LNCaP clone FGC (cell line): ENCODE results near the gene ABCB1.

Experiments
- DNase-seq: peaks from one replicate; pipeline ENCODE4 v3.0.0-alpha.2; 2011; ENCODE audit warnings: low read depth
- H3K4me3 ChIP-seq: 2 replicates; pipeline ENCODE4 v1.5.1; 2011; ENCODE audit warnings: mild to moderate bottlenecking, low read depth, low read length, control low read depth
- CTCF ChIP-seq: IDR thresholded peaks from 2 replicates; pipeline ENCODE4 v1.5.1; 2012; ENCODE audit warnings: mild to moderate bottlenecking; ENCODE audit not compliant: control insufficient read depth, insufficient read depth; ENCODE audit errors: extremely low read depth

ABCB1 gene

GRCh38 chr7:87548123-87548919, 52.4 kb downstream of the ABCB1 start:
- no peak for DNase-seq
- TF ChIP-seq CTCF: no peak
- H3K4me3 ChIP-seq: no peak overlapping the region

- H3K4me3 ChIP-seq: no peak overlapping the region
- TF ChIP-seq CTCF: no peak
- no peak for DNase-seq
Measured at GRCh38 chr7:87545760-87546159, 54.9 kb downstream of the ABCB1 start.

- DNase-seq: no peak
- H3K4me3 ChIP-seq: no peak overlapping the region
- no peak for TF ChIP-seq CTCF
Measured at GRCh38 chr7:87543623-87544022, 57.1 kb downstream of the ABCB1 start.

DNA sequence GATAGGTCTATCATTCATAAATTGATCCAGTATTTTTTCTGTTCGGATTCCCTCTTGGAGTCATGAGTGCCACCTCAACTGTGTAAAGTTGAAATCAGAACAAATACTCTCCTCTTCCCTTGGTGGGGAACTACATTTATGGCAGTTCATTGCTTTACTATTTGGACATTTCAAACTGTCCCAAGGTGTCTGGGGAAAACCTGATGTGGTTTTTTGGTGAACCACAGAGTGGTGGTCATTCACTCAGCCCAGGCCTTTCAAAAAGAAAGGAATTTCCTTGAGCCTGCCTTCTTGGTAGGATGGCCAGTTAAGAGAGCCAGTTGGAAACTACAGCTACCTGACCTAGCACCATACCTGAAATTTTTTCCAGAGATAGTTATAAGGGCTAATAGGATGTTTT, 59.0 kb downstream of the ABCB1 start:
- H3K4me3 ChIP-seq: no peak overlapping the region
- TF ChIP-seq CTCF: no peak
- DNase-seq: no peak

GRCh38 chr7:87538052-87538451, 62.6 kb downstream of the ABCB1 start:
- no peak for TF ChIP-seq CTCF
- no peak overlapping the region for H3K4me3 ChIP-seq
- no peak for DNase-seq

GRCh38 chr7:87534072-87534471, 66.6 kb downstream of the ABCB1 start:
- no peak for TF ChIP-seq CTCF
- no peak for DNase-seq
- no peak overlapping the region for H3K4me3 ChIP-seq

DNA sequence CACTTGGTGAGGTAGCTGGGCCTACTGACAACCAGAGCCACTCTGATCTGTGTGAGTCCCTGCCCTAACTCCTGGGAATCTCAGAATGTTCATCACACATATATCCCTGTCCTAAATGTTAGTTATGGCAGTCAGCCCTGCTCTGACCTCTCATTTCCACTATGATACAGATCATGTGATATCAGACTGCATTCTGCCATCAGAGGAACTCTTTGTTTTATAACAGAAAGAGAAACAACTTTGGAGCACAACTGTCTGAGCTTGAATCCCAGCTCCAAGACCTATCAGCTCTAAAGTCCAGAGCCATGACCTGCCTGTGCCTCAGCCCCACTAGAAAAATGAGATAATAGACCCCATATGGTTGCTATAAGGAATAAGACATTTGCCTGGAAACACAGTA, 70.6 kb downstream of the ABCB1 start:
- no peak overlapping the region for H3K4me3 ChIP-seq
- DNase-seq: no peak
- no peak for TF ChIP-seq CTCF
